ENCODE data around the gene HDAC9. TPM values are rescaled to one million over a fixed set of nuclear protein-coding genes. Genes with fewer than 3 reads are reported as not detected.
"Not testable (repeated sequence)": the region's sequence is repeated elsewhere in the genome, so short reads cannot be mapped to it uniquely, and the experiment has no call there.

Gene HDAC9
- total RNA-seq, 1 donor, result 20.9 TPM

DNA sequence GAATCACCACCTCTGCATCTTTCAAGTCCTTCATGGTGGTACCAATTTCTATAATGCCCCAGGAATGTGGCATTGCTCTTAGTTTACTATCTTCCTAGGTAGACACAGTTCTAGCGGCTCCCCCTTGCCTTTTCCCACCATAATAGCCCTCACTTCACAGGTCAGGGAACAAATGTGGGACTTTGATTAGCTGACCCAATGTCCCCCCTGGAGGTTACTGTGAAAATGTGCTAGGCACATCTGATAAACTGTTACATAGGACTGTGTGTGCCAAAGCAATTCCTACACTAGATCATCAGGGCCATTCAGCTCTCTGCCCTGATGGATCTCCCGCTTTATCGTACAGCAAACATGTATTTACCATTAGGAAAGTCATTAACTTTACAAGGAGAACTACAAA is 527.9 kb downstream of the HDAC9 start:
- Histone ChIP-seq H3K4me3 (ENCODE audit: low read length) (no peak overlapping the region), H3K27me3 (ENCODE audit: insufficient read depth, low read length) (no peaks in the 10 kb centered on the region), H3K4me1 (ENCODE audit: insufficient read depth, low read length) (no peaks in the 10 kb centered on the region), H3K9me3 (ENCODE audit: low read depth, low read length) (no peaks in the 10 kb centered on the region)

DNA sequence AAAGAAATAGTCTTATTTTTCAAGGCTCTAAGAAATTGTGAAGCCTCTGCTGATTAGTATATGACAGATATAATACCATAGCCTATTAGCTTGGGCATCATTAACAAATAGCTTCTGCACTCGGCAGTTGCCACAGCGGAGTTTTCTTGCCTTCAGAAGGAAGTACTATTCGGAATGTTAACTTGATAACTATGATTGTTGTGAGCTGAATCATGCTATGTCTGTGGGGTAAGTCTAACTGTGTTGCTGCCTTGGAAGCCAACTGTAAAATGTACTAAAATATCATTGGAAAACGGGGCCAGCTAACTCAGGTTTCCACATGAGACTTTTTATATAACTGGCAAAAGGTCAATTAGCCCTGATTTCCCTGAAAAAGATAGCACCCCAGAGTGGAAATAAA is 528.7 kb downstream of the HDAC9 start:
- Histone ChIP-seq H3K9me3 (ENCODE audit: low read depth, low read length) (no peaks in the 10 kb centered on the region), H3K27me3 (ENCODE audit: insufficient read depth, low read length) (no peaks in the 10 kb centered on the region), H3K4me3 (ENCODE audit: low read length) (no peak overlapping the region), H3K4me1 (ENCODE audit: insufficient read depth, low read length) (no peaks in the 10 kb centered on the region)

DNA sequence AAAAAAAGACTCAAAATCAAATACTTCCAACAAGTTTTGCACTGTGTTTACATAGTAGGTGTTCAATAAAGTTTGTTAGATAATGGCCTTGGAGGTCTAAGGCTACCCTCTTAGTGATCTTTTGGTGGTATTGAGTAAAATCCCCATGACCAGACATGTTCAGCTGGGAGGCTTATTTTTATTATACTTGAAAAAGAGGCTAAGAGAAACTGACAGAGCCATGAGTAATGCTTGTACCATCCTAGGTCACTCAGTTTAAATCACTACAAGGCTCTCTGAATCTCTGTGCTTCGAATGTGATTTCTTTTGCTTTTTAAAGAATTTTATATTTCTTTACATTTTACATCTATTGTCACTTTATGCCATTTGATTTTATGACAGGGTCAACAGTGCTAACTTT is 531.3 kb downstream of the HDAC9 start:
- Histone ChIP-seq H3K27me3 (ENCODE audit: insufficient read depth, low read length) (no peaks in the 10 kb centered on the region), H3K4me3 (ENCODE audit: low read length) (no peak overlapping the region), H3K9me3 (ENCODE audit: low read depth, low read length) (no peaks in the 10 kb centered on the region), H3K4me1 (ENCODE audit: insufficient read depth, low read length) (no peaks in the 10 kb centered on the region)

DNA sequence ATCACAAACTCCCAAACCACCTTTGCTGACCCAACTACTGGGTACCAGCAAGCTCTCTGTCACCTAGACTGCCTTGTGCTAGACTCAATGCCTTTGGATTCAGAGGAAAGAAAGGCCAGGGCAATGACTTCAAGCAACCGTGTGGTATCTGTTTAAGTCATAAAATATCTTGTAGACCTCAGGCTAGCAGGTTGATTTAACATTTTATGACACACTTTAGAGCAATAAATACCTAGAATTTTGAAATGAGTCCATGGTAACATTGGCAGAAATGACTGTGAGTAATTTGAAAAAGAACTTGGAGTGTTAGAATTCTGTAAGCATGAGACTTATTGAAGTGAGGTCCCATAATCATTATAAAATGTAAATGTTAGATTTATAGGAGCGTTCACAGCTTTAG is 534.7 kb downstream of the HDAC9 start:
- no peaks in the 10 kb centered on the region for H3K9me3 ChIP-seq (ENCODE audit: low read depth, low read length)
- no peaks in the 10 kb centered on the region for H3K27me3 ChIP-seq (ENCODE audit: insufficient read depth, low read length)
- H3K4me3 ChIP-seq (ENCODE audit: low read length), result no peak overlapping the region
- no peaks in the 10 kb centered on the region for H3K4me1 ChIP-seq (ENCODE audit: insufficient read depth, low read length)

GRCh38 chr7:19032942-19033341 is 537.4 kb downstream of the HDAC9 start:
- not testable (repeated sequence) for H3K27me3 ChIP-seq (ENCODE audit: insufficient read depth, low read length); H3K9me3 ChIP-seq (ENCODE audit: low read depth, low read length); H3K4me1 ChIP-seq (ENCODE audit: insufficient read depth, low read length); H3K4me3 ChIP-seq (ENCODE audit: low read length)

DNA sequence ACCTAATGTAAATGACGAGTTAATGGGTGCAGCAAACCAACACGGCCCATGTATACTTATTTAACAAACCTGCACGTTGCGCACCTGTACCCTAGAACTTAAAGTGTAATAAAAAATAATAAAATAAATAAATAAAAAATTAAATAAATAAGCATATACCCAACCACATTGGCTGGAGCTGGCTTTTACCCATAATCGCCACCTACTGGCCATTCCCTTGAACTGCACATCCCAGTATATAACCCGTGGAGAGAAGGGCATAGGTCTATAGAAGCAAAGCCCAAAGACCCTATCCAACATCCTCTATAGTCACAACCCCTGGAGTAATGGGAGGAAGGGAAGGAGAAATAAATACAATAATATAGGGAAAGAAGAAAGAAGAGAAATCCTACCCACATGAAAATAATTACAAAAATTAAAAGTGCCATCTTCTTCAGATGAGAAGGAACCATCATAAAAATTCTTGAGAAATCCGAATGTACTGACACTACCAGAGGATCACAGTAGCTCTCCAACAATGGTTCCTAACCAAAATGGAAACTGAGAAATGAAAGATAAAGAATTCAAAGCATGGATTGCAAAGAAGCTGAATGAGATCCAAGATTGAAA is 556.3 kb downstream of the HDAC9 start:
- H3K4me3 ChIP-seq (ENCODE audit: low read length), result no peak overlapping the region
- H3K4me1 ChIP-seq (ENCODE audit: insufficient read depth, low read length), result no peaks in the 10 kb centered on the region
- no peaks in the 10 kb centered on the region for H3K27me3 ChIP-seq (ENCODE audit: insufficient read depth, low read length)
- H3K9me3 ChIP-seq (ENCODE audit: low read depth, low read length), result no peaks in the 10 kb centered on the region

Data from mononuclear cell (primary cell).